HG03565 (cell line): ENCODE measurements around the gene WDR91.

ENCODE experiments used
- ATAC-seq: cut with Tn5 transposase; IDR thresholded peaks from one replicate; pipeline ENCODE4 v1.9.1; 2021; ENCODE audit warnings: mild to moderate bottlenecking, moderate library complexity; ENCODE audit not compliant: unreplicated experiment

Gene WDR91

DNA sequence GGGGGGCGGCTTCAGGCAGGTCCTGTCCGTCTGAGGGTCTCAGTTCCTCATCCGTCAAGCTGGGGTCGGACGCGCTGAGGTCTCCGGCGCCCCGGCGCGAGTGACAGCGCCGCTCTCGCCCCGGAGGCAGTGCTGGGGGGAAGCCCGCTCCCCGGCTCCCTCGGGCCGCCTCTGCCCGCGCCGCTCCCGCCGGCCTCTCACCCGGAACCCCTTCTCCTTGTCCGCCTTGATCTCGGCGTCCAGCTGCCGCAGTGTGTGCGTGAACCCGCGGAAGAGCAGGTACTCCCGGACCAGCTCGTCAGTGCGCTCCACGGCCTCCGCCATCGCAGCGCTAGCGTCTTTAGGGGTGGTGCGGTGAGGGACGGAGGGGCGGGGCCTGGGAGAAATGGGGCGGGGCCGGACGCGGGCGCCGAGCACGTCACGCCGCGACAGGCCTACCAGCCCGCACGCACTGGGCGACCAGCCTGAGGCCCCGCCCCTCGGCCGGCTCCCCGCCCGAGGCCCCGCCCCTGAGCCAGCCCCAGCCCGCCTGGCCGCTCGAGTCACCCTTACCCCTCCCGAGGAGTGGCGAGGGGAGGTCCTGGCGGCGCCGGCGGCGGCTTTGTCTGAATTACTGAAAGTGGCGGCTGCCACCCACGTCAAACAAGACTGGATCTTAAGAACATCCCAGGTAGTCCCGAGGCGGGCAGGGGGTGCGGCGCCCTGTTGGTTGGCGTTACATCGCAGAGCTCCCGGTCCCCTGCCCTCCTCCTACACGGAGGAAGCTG is at the start of gene WDR91:
Gene WDR91 (minus strand): TSS at position 348 of the 767 bp plus-strand sequence. CDS start 24 bp downstream, at position 324.
- peak; percentile 66 for ATAC-seq

DNA sequence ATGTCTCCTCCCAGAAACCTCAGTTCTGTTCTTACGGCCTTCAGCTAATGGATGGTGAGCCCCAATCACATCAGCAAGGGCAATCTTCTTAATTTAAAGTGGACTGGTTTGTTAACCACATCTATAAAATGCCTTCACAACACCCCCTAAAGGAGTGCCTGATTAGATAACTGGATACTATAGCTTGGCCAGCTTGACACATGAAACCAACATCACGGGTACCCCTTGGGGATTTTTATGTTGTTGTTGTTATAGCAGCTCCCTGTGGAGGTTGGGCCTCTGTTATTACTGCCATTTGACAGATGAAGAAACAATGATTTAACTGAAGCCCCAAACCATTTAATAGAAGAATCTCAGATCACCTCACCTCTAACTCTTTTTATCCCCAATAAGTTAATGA is 49.1 kb upstream of the WDR91 start:
- no peak for ATAC-seq

DNA sequence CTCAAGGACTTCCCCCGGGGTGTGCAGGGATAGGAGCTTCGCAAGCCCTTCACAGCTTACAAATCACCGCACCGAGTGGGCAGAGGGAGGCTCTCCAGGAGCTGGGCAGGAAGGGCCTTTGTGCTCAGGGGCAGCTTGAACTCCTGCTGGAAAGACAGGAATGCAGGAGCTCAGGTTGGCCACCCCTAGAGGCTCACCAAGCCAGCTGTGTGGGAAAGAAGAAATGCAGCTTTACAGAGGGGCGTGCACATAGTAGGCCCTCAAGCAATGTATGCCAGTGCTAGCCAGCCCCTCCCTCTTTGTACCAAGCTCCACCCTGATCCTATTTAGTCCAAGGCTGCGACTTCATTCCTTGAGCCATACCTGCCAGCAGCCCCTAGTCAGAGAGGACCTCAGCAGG is 48.4 kb upstream of the WDR91 start:
- no peak for ATAC-seq

DNA sequence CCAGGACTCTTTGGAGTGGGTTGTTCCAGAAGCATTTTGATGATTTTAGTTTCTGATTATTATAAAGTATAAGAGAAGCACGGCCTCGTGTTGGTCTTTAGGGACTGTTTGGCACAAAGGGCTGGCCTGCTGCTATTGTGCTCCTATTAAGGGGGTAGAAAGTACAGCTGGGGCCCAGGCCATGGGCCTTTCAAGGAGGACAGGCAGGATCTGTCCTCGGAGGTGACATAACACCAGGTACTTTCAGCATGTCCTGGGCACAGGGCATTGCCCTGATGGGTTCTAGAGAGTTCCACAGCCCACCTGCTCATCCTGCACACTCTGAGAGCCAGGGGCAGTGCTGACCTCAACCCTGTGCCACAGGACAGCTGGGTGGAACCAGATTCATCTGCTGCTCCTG is 47.3 kb upstream of the WDR91 start:
- ATAC-seq = no peak

DNA sequence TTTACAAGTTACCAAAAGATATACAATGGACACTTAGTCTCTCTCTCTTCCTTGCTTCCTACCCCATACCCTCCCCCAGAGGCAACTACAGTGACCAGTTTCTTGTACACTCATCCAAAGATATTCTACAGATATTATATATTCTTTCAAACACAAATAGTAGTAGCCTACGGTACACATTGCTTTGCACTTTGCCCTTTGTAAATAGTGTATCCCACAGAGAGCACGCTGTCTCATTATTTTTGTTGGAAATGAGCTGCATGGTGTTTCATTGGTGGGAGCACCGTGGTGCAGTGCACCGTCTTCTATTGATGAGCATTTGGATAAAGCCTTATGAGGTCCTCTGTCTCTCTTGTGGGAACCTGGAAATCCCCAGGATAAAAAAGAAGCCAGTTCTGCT is 46.5 kb upstream of the WDR91 start:
- ATAC-seq = no peak

DNA sequence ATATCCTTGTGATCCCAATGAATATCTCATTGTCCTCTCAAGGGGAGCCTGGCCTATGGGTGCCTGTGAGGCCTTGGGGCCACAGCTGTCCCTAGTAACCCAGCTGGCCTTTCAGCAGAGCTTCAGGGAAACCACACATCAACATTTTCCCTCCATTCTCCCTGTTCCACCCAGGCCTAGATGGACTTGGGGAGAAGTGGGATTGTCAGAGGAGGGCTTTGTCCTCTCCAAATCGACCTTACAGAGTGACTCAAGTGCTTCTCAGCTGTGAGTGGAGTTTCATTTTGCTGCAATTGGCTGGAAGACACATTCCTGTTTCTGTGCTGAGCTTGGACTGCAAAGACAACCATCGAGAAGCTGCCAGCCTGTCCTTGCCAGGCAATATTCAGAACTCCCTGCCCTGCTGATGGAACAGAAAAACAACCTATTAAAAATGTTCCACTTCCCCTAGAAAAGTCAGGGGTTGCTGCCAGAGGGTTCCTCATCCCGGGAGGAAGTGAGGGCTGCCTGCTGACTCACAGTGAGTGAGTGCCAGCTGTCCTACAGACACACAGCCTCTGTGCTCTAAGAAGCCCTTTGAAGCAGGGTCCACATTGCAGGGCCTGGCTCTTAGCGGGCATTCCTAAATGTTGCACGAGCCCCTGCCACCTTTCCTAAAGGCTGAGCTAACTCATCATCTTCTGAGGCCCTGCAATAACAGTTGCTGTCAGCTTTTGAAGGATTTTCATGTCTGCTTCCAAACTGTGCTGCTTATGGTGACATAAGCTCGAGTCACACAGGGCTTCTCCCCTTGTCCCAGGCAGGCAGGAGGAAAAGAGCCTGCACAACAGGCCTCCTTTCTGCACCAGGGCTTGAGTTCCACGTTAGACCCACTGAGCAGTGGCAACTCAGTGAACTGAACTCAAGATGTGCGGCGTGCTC is 42.8 kb upstream of the WDR91 start:
- ATAC-seq = no peak

DNA sequence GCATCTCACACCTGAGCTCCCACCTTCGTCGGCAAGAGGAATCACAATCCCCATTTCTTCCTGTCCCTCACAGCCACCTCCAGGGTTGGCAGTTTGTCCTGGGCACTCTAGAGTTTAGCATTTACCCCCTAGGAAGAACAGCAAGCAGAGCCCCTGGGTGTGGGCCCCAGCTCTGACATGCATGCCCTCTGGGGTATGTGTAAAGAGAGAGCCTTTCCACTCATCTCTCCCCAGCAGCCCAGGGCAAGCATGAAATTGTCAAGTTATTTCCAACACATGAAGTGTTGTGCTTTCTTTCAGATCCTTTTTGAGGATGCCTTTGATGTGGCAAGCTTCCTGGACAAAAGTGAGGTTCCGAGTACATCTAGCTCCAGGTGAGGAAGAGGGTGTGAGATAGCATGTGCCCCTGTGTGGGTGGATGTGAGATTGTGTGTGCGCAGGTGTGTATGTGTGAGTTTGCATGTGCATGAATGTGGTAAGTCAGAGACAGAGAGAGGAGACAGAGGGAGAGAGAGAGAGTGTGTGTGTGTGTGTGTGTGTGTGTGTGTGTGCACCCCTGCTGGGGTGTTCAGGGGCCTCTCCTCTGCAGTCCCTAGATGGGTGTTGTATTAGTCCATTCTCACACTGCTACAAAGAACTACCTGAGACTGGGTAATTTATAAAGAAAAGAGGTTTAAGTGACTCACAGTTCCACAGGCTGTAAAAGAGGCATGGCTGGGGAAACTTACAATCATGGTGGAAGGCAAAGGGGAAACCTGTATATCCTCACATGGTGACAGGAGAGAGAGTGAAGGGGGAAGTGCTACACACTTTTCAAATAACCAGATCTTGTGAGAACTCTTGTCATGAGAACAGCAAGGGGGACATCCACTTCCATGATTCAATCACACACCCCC is 40.4 kb upstream of the WDR91 start:
- no peak for ATAC-seq

DNA sequence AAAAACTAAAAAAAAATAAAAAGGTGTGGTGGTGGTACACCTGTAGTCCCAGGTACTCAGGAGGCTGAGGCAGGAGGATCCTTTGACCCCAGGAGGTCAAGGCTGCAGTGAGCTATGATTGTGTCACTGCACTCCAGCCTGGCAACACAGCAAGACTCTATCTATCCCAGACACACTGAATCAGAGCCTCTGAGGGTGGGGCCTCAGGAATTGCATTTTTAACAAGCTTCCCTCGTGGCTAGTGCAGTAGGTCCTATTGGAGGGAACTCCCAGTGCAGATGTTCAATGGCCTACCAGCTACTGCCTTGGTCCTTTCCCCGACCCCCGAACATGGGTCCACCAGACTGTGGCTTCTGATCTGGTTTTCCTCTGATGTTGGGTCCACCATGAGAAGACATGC is 37.2 kb upstream of the WDR91 start:
- ATAC-seq = no peak

DNA sequence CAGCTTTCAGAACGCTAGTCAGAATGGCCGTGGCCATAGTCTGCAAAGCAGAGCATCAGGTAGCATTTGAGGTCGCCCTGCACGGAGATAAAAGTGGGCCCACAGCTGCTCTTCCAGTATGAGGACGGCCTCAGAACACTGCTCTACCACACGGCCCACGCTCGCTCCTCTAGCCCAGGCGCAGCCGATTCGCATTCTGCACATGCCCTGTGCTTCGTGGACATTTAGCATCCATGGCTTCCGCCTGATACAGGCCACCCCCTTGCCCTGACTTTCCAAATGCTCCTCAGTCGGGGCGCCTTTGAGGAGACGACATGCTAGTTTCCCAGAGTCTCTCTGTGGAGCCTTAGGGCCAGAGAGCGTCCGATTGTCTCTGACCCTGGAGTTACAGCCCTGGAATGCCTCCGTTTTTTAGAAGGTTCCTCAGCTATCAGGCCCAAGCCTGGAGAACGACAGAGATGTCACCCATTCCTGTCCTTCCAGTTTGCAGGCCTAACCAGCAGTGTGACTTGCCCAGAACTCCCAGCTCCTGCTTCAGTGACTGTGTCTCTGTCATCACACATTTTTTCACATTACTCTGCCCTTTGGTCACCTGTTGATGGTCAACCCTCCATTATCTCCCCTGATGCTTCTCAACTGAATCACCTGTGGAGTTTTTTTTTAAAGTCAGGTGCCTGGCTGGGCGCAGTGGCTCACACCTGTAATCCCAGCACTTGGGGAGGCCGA is 36.6 kb upstream of the WDR91 start:
- no peak for ATAC-seq

DNA sequence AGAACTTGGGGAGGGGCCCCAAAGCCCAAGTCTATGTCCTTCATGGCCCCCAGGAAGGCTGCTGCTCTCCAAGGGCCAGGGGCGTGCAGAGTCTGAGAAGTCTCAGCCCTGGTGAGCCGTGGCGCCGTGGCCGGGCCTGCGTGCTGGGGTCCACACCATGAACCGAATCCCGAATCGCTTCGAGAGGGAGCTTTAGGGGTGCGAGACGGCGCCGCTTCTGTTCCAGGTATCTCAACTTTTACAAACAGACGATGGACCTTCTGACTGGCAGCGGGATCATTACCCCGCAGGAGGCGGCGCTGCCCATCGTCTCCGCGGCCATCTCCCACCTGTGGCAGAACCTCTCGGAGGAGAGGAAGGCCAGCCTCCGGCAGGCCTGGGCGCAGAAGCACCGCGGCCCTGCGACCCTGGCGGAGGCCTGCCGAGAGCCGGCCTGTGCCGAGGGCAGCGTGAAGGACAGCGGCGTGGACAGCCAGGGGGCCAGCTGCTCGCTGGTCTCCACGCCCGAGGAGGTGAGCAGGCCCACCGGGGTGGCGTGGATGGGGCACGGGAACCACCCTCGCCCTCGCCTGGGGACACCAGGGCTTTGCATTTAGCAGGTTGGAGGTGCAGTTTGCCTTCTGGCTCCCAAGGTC is 35.0 kb upstream of the WDR91 start:
- no peak for ATAC-seq

DNA sequence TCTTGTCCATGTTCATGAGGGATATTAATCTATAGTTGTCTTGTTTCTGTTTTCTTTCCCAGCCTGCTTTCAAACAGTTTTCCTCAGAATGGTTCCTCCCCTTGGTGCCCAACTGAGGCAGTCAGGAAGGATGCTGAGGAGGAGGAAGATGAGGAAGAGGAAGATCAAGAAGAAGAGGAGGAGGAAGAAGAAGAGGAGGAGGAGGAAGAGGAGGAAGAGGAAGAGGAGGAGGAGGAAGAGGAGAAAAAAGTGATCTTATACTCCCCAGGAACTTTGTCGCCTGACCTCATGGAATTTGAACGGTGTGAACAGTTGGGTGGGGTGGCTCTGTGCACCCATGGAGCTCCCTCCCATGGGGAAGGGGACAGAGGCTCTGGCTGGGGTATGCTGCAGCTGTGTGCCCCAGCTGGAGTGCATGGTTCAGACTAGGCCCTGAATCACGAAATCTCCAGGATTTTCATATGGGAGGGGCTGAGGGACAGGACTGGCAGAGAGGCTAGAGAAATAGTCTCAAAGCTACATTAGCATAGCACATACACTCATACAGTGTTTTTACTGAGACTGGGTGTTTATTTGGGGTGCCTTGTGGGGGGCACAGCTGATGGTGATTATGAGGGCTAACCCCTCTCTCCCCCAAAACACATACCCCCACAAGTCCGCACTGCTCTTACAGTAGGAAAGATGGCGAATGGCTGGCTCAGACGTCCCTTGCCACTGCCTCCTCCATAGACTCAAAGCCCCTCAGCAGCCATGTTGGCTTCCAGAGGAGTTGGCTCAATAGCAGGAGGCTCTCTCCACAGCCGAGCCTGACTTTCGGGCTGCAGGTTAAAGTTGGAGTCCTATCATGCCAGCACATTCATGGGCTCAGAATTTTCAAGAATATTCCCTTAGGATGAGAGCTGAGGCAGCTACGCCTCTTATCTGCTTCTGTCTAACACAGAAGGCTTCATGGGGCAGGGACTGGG is 34.2 kb upstream of the WDR91 start:
- ATAC-seq = no peak

DNA sequence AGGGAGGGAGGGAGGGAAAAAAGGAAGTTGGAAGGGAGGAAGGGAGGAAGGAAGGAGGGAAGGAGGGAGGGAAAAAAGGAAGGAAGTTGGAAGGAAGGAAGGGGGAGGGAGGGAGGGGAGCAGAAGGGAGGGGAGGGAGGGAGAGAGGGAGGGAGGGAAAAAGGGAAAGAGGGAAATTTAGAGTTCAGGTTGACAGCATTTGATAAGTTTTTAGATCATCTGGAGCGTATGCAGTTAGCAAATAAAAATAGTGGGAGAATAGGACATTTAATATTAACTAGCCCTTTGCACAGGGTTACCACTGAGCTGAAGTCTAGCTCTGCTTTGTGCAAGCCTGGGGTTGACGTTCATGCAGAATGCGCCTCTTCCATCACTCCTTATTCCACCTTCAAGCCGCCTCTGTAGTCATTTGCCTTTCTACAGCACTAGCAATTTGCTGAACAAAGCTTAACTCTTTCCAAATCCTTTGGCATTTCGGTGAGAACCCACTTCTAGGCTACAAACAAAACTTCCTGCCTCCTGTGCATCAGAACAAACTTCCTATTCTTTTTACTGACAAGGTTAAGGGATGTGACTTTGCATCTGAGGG is 30.9 kb upstream of the WDR91 start:
- ATAC-seq = no peak

DNA sequence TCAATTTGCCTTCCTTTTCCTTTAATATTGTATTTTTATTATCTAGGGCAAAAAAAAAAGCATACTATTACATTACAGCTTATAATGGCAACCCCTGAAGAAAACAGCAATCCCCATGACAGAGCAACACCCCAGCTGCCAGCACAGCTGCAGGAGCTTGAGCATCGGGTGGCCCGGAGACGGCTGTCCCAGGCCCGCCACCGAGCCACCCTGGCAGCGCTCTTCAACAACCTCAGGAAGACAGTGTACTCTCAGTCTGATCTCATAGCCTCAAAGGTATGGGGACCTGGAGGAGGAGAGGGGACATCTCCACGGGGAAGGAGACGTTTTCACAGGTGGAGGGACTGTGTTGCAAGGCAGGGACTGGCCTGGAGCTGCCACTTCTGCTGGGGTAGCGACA is 29.1 kb upstream of the WDR91 start:
- ATAC-seq = no peak

DNA sequence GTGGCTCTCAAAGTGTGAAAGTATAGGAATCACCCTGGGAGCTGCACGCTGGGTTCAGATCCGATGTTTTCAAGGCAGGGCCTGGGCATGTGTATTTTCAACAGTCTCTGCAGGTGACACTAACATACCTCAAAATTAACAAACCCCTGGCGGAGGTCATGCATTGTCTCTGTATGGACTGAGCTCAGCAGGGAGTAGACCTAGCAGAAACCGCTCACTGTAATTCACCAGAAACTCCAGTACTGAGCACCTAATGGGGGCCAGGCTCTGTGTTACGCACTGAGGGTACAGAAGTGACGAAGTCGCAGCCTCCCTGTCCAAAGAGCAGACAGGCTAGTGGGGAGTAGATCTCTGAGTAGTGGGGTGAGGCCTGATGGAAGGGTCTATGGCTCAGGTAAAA is 27.9 kb upstream of the WDR91 start:
- ATAC-seq = no peak

DNA sequence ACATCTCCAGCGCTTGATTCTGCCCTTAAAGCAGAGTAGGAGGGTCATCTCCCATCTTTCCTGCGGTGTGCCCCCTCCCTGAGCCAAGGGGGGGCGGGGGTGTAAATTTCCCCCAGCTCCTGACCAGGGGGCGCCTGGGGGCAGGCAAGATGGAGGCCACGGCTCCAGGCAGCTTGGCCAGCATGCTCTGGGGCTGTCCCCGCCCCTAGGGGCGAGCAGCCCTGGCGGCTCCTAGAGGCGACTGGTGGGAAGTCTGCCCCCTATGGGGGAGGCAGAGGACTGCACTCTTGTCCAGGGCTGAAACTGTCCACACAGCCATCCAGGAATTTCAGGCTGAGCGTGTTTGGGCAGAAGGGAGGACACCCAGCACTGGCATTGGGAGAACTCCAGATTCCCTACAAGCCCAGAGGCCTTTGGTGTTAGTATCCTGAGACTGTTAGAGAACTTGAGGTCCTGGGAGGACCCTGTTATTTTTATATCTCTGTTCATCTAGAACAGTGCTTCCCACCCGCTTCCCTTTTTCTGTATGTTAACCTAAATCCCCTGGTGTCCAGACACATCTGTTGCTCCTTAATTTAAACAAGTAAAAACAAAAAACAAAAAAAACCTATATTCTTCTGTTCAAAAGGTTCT is 26.9 kb upstream of the WDR91 start:
- no peak for ATAC-seq

DNA sequence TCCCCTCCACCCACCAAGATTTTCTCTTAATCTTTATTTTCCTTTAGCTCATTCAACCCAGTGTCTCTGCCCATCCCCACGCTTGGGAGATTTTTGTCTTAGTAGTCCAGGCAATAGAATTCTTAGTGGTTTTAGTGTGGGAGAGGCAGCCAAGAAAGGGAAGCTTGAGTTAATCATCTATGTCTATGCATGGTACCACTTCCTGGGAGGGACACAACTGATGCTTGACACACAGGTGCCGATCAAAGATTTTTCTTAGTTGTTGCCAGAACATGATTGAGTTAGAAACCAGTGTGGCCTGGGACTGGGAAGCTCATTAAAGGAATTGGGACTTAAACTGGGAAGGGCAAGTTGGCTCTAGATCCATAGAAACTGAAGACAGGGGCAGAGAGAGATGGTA is 25.4 kb upstream of the WDR91 start:
- peak; percentile 72 for ATAC-seq

DNA sequence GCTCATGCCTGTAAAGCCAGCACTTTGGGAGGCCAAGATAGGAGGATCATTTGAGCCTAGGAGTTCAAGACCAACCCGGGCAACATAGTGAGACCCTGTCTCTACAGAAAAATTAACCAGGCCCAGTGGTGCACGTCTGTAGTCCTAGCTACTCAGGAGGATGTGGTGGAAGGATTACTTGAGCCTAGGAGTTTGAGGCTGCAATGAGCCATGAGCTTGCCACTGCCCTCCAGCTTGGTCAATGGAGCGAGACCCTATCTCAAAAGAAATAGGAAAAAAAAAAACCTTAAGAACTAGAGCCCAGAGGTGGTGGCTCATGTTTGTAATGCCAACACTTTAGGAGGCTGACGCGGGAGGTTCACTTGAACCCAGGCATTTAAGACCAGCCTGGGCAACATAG is 24.5 kb upstream of the WDR91 start:
- ATAC-seq = no peak

DNA sequence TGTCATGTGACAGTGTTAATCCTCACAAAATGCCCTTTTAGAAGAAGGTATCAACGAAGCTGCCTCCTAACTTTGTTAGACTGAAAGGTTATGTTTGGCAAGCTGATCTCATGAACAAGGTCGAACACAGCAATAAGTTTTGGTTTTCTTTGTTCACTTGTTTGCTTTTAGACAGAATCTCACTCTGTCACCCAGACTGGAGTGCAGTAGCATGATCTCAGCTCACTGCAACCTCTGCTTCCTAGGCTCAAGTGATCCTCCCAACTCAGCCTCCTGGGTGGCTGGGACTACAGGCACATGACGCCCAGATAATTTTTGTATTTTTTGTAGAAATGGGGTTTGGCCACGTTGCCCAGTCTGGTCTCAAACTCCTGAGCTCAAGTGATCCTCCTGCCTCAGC is 23.4 kb upstream of the WDR91 start:
- ATAC-seq = no peak
